Uterus (tissue), 2 donors: ENCODE data around the gene TBC1D5.

ENCODE experiments used
- POLR2A ChIP-seq, 2 donors: fragments of 450-650 bp; IDR thresholded peaks; one replicate each; pipeline ENCODE4 v1.6.1; 2016; ENCODE audit warnings: antibody characterized with exemption in 2 of 2, mild to moderate bottlenecking in 1 of 2, moderate library complexity in 1 of 2
- TF ChIP-seq, protein P1 (sequence below), 4 experiments: fragments of 200-600 bp in 2 of 4; fragments of 450-650 bp in 2 of 4; sonication (generic) in 2 of 4; IDR thresholded peaks; one replicate each; pipeline ENCODE4 v1.5.1; 2016 to 2019; ENCODE audit warnings: antibody characterized with exemption in 4 of 4, mild to moderate bottlenecking in 2 of 4, moderate library complexity in 1 of 4

DNA sequence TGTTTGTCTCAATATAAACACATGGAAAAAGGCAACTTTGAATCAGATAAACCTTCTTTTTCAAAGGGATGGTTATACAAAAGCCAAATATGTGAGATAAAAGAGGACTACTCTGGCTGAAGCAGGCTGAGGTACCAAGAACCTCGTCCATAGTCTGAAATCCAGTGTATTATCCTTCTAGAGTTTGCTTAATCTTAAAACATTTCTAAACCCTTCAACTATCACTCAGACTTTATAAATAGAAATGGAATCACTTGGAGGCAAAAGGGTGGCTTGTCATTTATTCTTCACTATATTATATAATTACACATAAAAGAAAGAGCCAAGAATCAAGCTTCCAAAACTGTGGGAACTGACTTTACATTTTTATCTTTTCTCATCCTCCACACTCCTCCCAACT lies 554.1 kb downstream of the TBC1D5 start:
- TF ChIP-seq, protein P1, sequence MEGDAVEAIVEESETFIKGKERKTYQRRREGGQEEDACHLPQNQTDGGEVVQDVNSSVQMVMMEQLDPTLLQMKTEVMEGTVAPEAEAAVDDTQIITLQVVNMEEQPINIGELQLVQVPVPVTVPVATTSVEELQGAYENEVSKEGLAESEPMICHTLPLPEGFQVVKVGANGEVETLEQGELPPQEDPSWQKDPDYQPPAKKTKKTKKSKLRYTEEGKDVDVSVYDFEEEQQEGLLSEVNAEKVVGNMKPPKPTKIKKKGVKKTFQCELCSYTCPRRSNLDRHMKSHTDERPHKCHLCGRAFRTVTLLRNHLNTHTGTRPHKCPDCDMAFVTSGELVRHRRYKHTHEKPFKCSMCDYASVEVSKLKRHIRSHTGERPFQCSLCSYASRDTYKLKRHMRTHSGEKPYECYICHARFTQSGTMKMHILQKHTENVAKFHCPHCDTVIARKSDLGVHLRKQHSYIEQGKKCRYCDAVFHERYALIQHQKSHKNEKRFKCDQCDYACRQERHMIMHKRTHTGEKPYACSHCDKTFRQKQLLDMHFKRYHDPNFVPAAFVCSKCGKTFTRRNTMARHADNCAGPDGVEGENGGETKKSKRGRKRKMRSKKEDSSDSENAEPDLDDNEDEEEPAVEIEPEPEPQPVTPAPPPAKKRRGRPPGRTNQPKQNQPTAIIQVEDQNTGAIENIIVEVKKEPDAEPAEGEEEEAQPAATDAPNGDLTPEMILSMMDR (IDR thresholded peaks at IDR 0.05) = no peak
- TF ChIP-seq POLR2A (IDR thresholded peaks at IDR 0.05) = no peak
